ENCODE data around the gene CHRNE. TPM values are rescaled to one million over a fixed set of nuclear protein-coding genes. Genes with fewer than 3 reads are reported as not detected.

CHRNE gene
- total and polyA plus RNA-seq, 2 of the 8 experiments (the other 6 are each of a cell fraction or from before 2014, with no cell fraction given) = 0.15 to 0.33 TPM

DNA sequence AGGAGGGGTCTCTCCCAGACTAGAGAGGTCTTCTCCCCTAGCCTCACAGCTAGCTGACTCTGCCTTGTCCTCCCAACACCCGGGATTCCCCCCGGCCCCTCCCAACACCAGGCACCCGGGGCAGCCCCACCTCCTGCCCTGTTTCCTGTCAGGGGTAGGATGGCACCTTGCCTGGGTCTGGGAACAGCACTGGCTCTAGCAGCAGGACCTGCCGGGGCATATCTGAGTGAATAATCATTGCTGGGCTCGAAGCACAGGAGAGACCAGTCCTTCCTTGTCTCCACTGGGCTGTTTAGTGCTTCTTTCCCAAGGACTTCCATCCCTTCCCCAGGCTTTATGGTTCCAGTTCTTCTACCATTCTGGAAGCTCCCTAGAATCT is 44.0 kb downstream of the CHRNE start:
- peak overlapping the region; percentile 76 for H3K4ac ChIP-seq (replicated peaks; ENCODE audit: insufficient read length, low read depth, low read length)
- no peak overlapping the region for H3K9ac ChIP-seq (replicated peaks in 1 of 4; ENCODE audit: extremely low read depth in 1 of 4, low read depth in 3 of 4, low read length in 3 of 4)
- H3K36me3 ChIP-seq (ENCODE audit: control insufficient read depth in 2 of 4, insufficient read depth in 4 of 4, low read length in 3 of 4) = no peaks in the 10 kb centered on the region
- H2BK120ac ChIP-seq (replicated peaks; ENCODE audit: low read depth, low read length) = peak overlapping the region; percentile 14
- H3K56ac ChIP-seq (replicated peaks; ENCODE audit: insufficient read length, low read depth, low read length) = peak overlapping the region; percentile 73
- peaks cover 0 to 1% of the 10 kb centered on the region in 2 experiments for H4K20me1 ChIP-seq (replicated peaks in 1 of 2; ENCODE audit: control insufficient read depth in 1 of 2, insufficient read depth in 2 of 2, low read length in 2 of 2)
- TF ChIP-seq, protein P1, sequence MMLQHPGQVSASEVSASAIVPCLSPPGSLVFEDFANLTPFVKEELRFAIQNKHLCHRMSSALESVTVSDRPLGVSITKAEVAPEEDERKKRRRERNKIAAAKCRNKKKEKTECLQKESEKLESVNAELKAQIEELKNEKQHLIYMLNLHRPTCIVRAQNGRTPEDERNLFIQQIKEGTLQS (IDR thresholded peaks at IDR 0.05; ENCODE audit: insufficient read depth, low read depth, low read length) = no peak
- TF ChIP-seq, protein P2, sequence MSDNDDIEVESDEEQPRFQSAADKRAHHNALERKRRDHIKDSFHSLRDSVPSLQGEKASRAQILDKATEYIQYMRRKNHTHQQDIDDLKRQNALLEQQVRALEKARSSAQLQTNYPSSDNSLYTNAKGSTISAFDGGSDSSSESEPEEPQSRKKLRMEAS (IDR thresholded peaks at IDR 0.05) = no peak
- H3K79me2 ChIP-seq (ENCODE audit: control insufficient read depth in 1 of 2, insufficient read depth in 2 of 2, low read length in 2 of 2) = peaks cover 0 to 34% of the 10 kb centered on the region in 2 experiments; a peak in 2 of 4 replicates
- WGBS, 2 experiments (ENCODE audit: extremely low coverage in 1 of 2, insufficient coverage in 1 of 2, insufficient read length in 1 of 2, insufficient replicate concordance in 2 of 2, low coverage in 1 of 2, low lambda C conversion rate in 2 of 2, missing lambda C conversion rate in 1 of 2) = 42% methylated on average over 5 of the region's 5 CpGs; no CpG with 5 or more reads in 1 of the 2 experiments
- H2BK20ac ChIP-seq (ENCODE audit: low read length) = peak overlapping the region; percentile 93
- H2AFZ ChIP-seq (ENCODE audit: low read length) = no peak overlapping the region
- H3K4me1 ChIP-seq (replicated peaks in 1 of 4; ENCODE audit: control insufficient read depth in 3 of 4, insufficient read depth in 4 of 4, low read length in 3 of 4) = peaks cover 22 to 41% (median 34%) of the 10 kb centered on the region in 4 experiments
- no peaks in the 10 kb centered on the region for H3K23me2 ChIP-seq (ENCODE audit: low read depth, low read length)
- H3K4me3 ChIP-seq (ENCODE audit: extremely low read depth in 1 of 4, insufficient read depth in 2 of 4, low read depth in 3 of 4, low read length in 4 of 4) = peak overlapping the region in 1 of 4 experiments; percentile 24; a peak in 2 of 8 replicates
- peak overlapping the region; percentile 94; the same call in 1 of the 2 replicates for H2AK5ac ChIP-seq (ENCODE audit: low read depth, low read length)
- DNase-seq (ENCODE audit: low read depth in 1 of 2, low spot score in 2 of 2) (no peak), FAIRE-seq (no peak)
- H3K14ac ChIP-seq (ENCODE audit: insufficient read length) = no peak overlapping the region
- H2BK12ac ChIP-seq (ENCODE audit: low read depth, low read length) = peak overlapping the region; percentile 81; the same call in 1 of the 2 replicates
- no peak overlapping the region for H2BK15ac ChIP-seq (ENCODE audit: low read length)
- H3K27ac ChIP-seq (ENCODE audit: low read depth, low read length) = peak overlapping the region; percentile 62; the same call in 1 of the 2 replicates
- no peaks in the 10 kb centered on the region for H3K27me3 ChIP-seq (replicated peaks in 1 of 4; ENCODE audit: control insufficient read depth in 3 of 4, extremely low read depth in 1 of 4, insufficient read depth in 3 of 4, low read length in 3 of 4)
- H2BK5ac ChIP-seq (ENCODE audit: low read depth, low read length) = peak overlapping the region; percentile 84; the same call in 1 of the 2 replicates
- H3K18ac ChIP-seq (ENCODE audit: extremely low read depth, low read length) = peak overlapping the region; percentile 85
- no peak overlapping the region for H3K23ac ChIP-seq (ENCODE audit: insufficient read length)
- peaks cover 9% of the 10 kb centered on the region for H3K79me1 ChIP-seq (ENCODE audit: low read depth, low read length)
- ChIA-PET POLR2A (ENCODE audit: partially characterized antibody) (interaction anchor here (1.0 to 2.8 kb wide), 3 partner anchors 9 to 122 kb away, joined by 3 to 15 read pairs (median 4); partner anchors contain the start of gene PSMB6), CTCF (ENCODE audit: partially characterized antibody) (interaction anchor here (0.9 to 3.5 kb wide), 8 partner anchors 9 to 127 kb away, joined by 3 to 15 read pairs (median 4); partner anchors contain the start of genes C17orf107 and PSMB6)
- H4K91ac ChIP-seq (replicated peaks; ENCODE audit: insufficient read length, low read length) = peak overlapping the region; percentile 63
- H3K4me2 ChIP-seq (ENCODE audit: insufficient read depth in 1 of 2, low read depth in 2 of 2, low read length in 2 of 2) = peak overlapping the region; percentile 54 to 59
- H3K9me3 ChIP-seq (ENCODE audit: insufficient read depth in 2 of 2, low read depth in 1 of 2, low read length in 1 of 2) = no peaks in the 10 kb centered on the region
- H4K5ac ChIP-seq (ENCODE audit: insufficient read length, low read depth, low read length) = peak overlapping the region; percentile 38
- no peak overlapping the region for H4K8ac ChIP-seq (ENCODE audit: extremely low read depth, insufficient read depth, low read length)

Measured in H1 (cell line).